Measurements from ENCODE around the gene CNOT4.

DNA sequence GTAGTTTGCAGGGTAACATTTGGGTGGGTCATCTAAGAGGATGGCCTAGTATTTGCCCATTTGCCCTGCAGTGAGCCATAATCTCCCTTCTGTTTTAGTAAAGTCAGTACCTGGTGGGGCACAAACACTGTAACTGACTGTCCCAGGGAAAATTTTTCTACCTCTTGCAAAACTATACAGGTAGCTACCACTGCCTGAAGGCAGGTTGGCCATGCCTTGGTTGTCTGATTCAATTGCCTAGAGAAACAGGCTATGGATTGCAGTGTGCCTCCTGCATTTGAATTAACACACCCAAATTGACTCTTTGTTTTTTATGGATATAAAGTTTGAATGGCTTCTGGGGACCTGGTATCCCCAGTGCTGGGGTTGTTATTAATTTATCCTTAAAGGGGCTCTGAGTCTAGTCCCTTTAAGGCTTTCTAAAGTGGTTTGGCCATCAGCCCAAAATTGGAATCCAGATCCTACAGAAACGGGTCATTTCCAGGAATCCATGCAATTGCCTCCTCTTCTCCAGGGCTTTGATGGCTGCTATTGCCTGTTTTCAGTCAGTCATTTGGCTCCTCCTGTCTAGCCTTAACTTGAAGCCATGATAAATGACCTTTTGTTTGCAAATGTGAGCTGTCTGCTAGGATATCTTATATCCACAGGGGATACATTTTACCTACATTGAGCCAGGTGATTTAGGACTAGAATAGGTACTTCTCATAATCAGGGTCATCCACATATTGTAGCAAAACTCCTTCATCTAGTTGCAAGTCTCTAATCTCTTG, 187.1 kb downstream of the CNOT4 start:
- TF ChIP-seq POLR2AphosphoS5 (IDR thresholded peaks at IDR 0.05) = no peak
- no peak for TF ChIP-seq CTCF (IDR thresholded peaks at IDR 0.05)
- no peak for TF ChIP-seq POLR2A (IDR thresholded peaks at IDR 0.05)

Measured in prostate gland (tissue), 2 donors.